Tibial nerve (tissue), 4 donors: ENCODE results near the gene NTM.

Source experiments
- CTCF ChIP-seq, 5 experiments: fragments of 200-600 bp in 3 of 5; fragments of 450-650 bp in 2 of 5; sonication (generic) in 3 of 5; IDR thresholded peaks; one replicate each; pipeline ENCODE4 v1.5.1; 2016 to 2019; ENCODE audit warnings: antibody characterized with exemption in 5 of 5, mild to moderate bottlenecking in 3 of 5, moderate library complexity in 2 of 5
- EP300 ChIP-seq, 2 donors: sonication (generic); formaldehyde crosslinking; IDR thresholded peaks; one replicate each; pipeline ENCODE4 v1.6.1; 2017; ENCODE audit warnings: antibody characterized with exemption in 2 of 2, mild to moderate bottlenecking in 1 of 2

- TF ChIP-seq CTCF (IDR thresholded peaks at IDR 0.05) (no peak), EP300 (IDR thresholded peaks at IDR 0.05) (no peak)
Observed at GRCh38 chr11:131866535-131867400, 496.4 kb downstream of the NTM start.
